ENCODE data around the gene HDAC8.
"Not testable (repeated sequence)": the region's sequence is repeated elsewhere in the genome, so short reads cannot be mapped to it uniquely, and the experiment has no call there.

The HDAC8 gene

GRCh38 chrX:72536542-72536941, 36.1 kb downstream of the HDAC8 start:
- TF ChIP-seq CTCF (IDR thresholded peaks at IDR 0.05; ENCODE audit: insufficient read depth, low read depth, low read length, missing control alignments): no peak
- H3K4me3 ChIP-seq (ENCODE audit: low read length): no peak overlapping the region
- no peak for DNase-seq (ENCODE audit: low read depth)

- peak; percentile 6 for DNase-seq (ENCODE audit: low read depth)
- no peak for TF ChIP-seq CTCF (IDR thresholded peaks at IDR 0.05; ENCODE audit: insufficient read depth, low read depth, low read length, missing control alignments)
- no peak overlapping the region for H3K4me3 ChIP-seq (ENCODE audit: low read length)
Measured at GRCh38 chrX:72532366-72532765, 40.3 kb downstream of the HDAC8 start.

- DNase-seq (ENCODE audit: low read depth): peak; percentile 6
- TF ChIP-seq CTCF (IDR thresholded peaks at IDR 0.05; ENCODE audit: insufficient read depth, low read depth, low read length, missing control alignments): no peak
Measured at GRCh38 chrX:72526534-72527508, 45.8 kb downstream of the HDAC8 start.

GRCh38 chrX:72498782-72499181, 73.9 kb downstream of the HDAC8 start:
- no peak overlapping the region for H3K4me3 ChIP-seq (ENCODE audit: low read length)
- peak; percentile 0 for DNase-seq (ENCODE audit: low read depth)
- TF ChIP-seq CTCF (IDR thresholded peaks at IDR 0.05; ENCODE audit: insufficient read depth, low read depth, low read length, missing control alignments): no peak

More at GRCh38 chrX:72526534-72527508, 45.8 kb downstream of the HDAC8 start:
- H3K4me3 ChIP-seq (ENCODE audit: low read length): no peak overlapping the region

GRCh38 chrX:72495046-72495445, 77.6 kb downstream of the HDAC8 start:
- no peak for TF ChIP-seq CTCF (IDR thresholded peaks at IDR 0.05; ENCODE audit: insufficient read depth, low read depth, low read length, missing control alignments)
- no peak for DNase-seq (ENCODE audit: low read depth)
- H3K4me3 ChIP-seq (ENCODE audit: low read length): no peak overlapping the region

- no peak for TF ChIP-seq CTCF (IDR thresholded peaks at IDR 0.05; ENCODE audit: insufficient read depth, low read depth, low read length, missing control alignments)
- DNase-seq (ENCODE audit: low read depth): no peak
- H3K4me3 ChIP-seq (ENCODE audit: low read length): no peak overlapping the region
Measured at GRCh38 chrX:72492499-72492898, 80.1 kb downstream of the HDAC8 start.

- not testable (repeated sequence) for DNase-seq (ENCODE audit: low read depth); H3K4me3 ChIP-seq (ENCODE audit: low read length)
Measured at GRCh38 chrX:72490221-72490620, 82.4 kb downstream of the HDAC8 start.
